ENCODE data around the gene SLC22A3. TPM values are rescaled to one million over a fixed set of nuclear protein-coding genes. Genes with fewer than 3 reads are reported as not detected.

Gene SLC22A3
- total and polyA plus RNA-seq, 5 experiments from 2014 or later = not detected

DNA sequence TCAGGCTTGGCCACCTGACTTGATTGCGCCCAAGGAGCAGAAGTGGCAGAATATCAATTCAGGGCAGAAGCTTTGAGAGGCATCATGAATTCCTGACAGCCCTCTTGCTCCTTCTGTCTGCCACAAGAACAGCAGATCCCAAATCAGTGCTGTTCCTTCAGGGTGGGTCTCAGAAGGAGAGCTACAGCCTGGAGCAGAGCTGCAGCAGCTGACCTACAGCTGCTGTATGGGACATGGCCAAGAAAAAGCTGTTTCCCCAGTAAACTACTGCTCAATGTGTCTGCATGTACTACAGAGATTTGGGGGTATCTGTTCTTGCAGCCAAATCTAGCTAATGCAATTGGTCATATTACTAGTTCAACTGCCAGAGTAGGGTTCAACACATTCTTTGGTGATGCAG, 69.0 kb downstream of the SLC22A3 start:
- H3K27me3 Mint-ChIP-seq = peaks cover 11 to 58% (median 31%) of the 10 kb centered on the region in 5 donors
- ATAC-seq (no peak), DNase-seq (no peak)
- no peak overlapping the region for H3K4me3 Mint-ChIP-seq
- no peak overlapping the region for H3K27ac Mint-ChIP-seq
- POLR2A ChIA-PET = no interaction called here
- H3K4me1 Mint-ChIP-seq = no peaks in the 10 kb centered on the region
- peaks cover 0 to 2% (median 0%) of the 10 kb centered on the region in 9 donors for H3K9me3 Mint-ChIP-seq
- H3K36me3 Mint-ChIP-seq = no peaks in the 10 kb centered on the region

DNA sequence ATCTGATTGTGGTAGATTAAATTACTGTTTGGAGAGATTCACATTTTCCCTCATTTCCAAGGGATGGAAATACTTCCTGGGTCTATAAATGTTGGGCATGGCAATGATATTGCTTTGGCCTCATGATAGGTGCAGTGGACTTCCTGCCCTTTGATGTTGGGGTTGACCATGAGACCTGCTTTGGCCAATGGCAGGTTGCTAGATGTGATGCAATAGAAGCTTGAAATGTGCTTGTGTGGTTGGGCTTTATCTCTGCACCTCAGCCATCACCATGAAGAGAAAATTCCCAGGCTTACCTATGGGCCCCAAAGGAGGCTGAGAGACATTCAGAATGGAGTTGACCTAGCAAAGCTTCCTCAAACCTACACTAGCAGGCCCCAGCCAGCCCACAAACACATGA, 69.4 kb downstream of the SLC22A3 start:
- Mint-ChIP-seq H3K9me3 (peaks cover 0 to 5% (median 2%) of the 10 kb centered on the region in 9 donors), H3K4me3 (no peak overlapping the region), H3K27ac (no peak overlapping the region), H3K4me1 (no peaks in the 10 kb centered on the region), H3K36me3 (no peaks in the 10 kb centered on the region), H3K27me3 (peaks cover 11 to 60% (median 34%) of the 10 kb centered on the region in 5 donors)
- POLR2A ChIA-PET = no interaction called here
- DNase-seq = no peak
- no peak for ATAC-seq

DNA sequence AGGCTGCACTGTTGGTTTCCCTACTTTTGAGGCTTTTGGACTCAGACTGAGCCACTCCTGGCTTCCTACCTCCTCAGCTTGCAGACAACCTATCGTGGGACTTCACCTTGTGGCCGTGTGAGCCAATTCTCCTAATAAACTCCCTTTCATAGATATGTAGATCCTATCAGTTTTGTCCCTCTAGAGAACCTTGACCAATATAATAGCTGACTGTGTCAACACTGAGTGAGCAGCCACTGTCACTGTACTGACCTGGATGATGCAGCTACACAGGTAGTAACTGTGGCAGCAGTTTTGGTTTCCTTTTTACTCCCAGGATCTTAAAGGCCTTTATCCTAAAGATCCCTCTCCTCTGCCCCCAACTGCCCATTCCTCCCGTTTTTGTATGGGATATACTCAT, 70.2 kb downstream of the SLC22A3 start:
- Mint-ChIP-seq H3K36me3 (no peaks in the 10 kb centered on the region), H3K27ac (peak overlapping the region in 1 of 10 donors; percentile 36), H3K27me3 (peaks cover 9 to 60% (median 35%) of the 10 kb centered on the region in 5 donors), H3K4me3 (no peak overlapping the region), H3K9me3 (peaks cover 0 to 7% (median 2%) of the 10 kb centered on the region in 9 donors), H3K4me1 (no peaks in the 10 kb centered on the region)
- DNase-seq (no peak), ATAC-seq (no peak)
- POLR2A ChIA-PET = no interaction called here

DNA sequence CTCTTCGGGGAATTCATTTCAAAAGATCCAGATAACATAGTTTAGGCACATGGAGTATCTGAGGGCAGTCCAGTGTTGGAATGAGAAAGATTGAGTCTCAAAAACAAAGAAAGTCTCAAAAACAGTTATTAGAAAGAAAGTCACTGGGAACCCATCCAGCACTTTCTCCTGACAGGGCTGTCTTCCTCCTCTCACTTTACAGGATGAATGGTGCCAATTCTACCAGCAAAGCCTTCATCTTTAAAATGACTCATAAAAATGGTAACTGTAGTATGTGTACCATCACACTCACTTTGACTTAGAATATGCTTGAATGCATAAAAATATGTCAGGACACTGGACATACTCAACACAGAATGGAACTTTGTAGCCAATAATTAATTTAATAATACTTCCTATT, 71.3 kb downstream of the SLC22A3 start:
- Mint-ChIP-seq H3K36me3 (no peaks in the 10 kb centered on the region), H3K4me3 (no peak overlapping the region), H3K9me3 (peaks cover 0 to 12% (median 2%) of the 10 kb centered on the region in 9 donors), H3K4me1 (no peaks in the 10 kb centered on the region), H3K27me3 (peaks cover 8 to 49% (median 32%) of the 10 kb centered on the region in 5 donors), H3K27ac (no peak overlapping the region)
- no peak for ATAC-seq
- DNase-seq = no peak
- POLR2A ChIA-PET = no interaction called here

DNA sequence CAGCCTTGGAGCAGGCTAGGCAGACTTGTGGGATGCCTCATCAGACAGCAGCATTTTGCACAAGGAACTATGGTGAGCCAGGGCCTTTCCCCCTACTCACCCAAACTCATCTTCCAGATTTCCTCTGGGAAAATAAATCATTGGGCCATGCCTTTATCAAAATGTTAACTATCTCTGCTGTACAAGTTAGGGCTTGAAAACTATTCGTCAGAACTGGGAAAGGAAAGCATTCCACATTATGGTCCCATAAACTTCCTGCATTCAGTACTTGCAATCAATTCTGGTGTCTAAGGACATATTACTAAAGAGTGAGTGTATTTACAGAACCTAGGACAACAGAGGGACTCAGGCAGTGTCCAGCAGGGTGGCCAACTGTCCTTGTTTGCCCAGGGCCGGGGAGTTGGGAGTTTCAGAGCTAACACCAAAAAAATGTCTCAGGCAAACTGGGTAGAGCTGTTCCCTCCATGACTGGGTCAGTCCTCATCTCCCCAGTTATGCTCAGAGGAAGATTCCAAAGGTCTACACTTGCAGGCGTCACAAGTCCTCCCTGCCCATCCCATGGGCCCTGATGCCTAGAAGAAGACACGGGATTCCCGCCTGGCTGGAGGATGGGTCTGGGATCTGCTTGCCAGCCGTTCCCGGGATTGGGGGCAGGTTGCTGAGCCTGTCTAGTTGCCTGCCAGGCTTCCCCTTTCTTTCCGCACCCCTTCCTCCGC, 72.2 kb downstream of the SLC22A3 start:
- ATAC-seq = no peak
- Mint-ChIP-seq H3K27me3 (peaks cover 8 to 40% (median 27%) of the 10 kb centered on the region in 5 donors), H3K9me3 (peaks cover 0 to 12% (median 2%) of the 10 kb centered on the region in 9 donors), H3K4me3 (no peak overlapping the region), H3K4me1 (no peaks in the 10 kb centered on the region), H3K27ac (no peak overlapping the region), H3K36me3 (no peaks in the 10 kb centered on the region)
- POLR2A ChIA-PET = no interaction called here
- no peak for DNase-seq

DNA sequence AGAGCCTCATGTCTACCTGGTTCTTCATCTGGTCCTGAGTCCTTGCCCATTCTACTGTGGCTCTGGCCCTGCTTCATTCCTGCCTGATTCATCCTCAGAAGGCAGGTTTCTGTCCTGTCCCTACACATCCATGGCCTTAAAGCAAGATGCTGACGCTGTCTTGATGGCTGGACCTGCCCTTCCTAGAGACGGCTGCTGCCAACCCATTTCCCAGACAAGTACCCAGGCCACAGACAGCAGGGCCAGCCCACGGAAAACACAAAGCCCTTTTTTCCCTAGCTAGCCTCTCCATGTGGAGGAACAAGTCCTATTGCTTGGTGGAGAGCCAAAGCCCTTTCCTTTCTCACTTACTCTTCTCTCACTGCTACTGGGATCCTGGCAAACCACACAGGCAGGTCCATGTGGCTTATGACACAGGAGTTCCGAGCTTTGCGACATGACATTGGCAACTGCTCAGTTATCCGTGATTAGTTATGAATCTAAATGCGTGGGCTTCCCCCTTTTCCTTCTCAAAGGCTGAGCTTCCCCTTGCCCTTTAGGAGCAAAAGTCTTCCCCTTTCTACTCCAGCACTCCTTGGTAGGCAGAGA, 72.9 kb downstream of the SLC22A3 start:
- H3K36me3 Mint-ChIP-seq = no peaks in the 10 kb centered on the region
- H3K4me3 Mint-ChIP-seq = no peak overlapping the region
- H3K27me3 Mint-ChIP-seq = peaks cover 8 to 35% (median 20%) of the 10 kb centered on the region in 5 donors
- H3K27ac Mint-ChIP-seq = peak overlapping the region in 1 of 10 donors; percentile 33
- peaks cover 0 to 12% (median 2%) of the 10 kb centered on the region in 9 donors for H3K9me3 Mint-ChIP-seq
- DNase-seq (no peak), ATAC-seq (no peak)
- H3K4me1 Mint-ChIP-seq = peaks cover 0 to 1% (median under 1%) of the 10 kb centered on the region in 4 donors
- POLR2A ChIA-PET = no interaction called here

DNA sequence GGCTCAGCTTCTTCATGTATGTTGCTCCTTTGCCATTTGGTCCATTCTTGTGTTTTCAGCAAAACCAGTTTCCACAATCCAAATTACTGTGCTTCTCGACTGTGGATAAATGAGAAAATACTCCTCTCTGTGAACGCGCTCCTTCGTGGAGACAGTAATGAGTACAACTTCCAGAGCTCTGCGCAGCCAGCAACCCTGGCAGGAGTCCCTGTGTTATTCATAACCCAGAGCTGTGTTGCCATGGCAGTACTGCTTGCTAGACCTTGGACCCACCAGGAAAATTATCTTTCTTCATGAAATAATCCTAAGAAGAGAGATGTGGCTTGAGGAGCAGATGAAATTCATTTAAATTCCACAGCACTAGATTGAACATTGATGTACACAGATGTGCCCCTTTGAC, 73.7 kb downstream of the SLC22A3 start:
- H3K4me1 Mint-ChIP-seq = peaks cover 5 to 9% (median 8%) of the 10 kb centered on the region in 4 donors
- ATAC-seq (no peak), DNase-seq (no peak)
- POLR2A ChIA-PET = no interaction called here
- peaks cover 12 to 42% (median 26%) of the 10 kb centered on the region in 5 donors for H3K27me3 Mint-ChIP-seq
- no peak overlapping the region for H3K27ac Mint-ChIP-seq
- H3K9me3 Mint-ChIP-seq = peaks cover 0 to 12% (median 2%) of the 10 kb centered on the region in 9 donors
- no peak overlapping the region for H3K4me3 Mint-ChIP-seq
- no peaks in the 10 kb centered on the region for H3K36me3 Mint-ChIP-seq

DNA sequence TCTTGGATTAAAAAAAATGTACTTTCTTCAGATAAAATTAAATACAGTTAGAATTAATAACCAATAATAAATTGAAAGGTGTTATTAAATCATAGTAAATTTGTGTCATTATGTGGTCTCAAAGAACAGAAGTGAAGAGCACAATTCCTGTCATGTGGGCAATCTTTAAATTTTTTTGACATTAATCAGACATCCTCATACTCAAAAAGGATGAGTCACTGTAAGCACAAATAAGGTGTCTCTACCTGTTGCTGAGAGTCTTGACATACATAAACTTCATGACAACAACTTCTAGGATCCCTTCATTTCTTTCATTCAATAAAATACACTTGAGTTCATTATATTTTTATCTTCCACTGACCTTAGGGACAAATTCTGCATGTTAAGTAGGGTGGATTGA, 76.1 kb downstream of the SLC22A3 start:
- no peak overlapping the region for H3K27ac Mint-ChIP-seq
- POLR2A ChIA-PET = no interaction called here
- H3K9me3 Mint-ChIP-seq = peaks cover 0 to 12% (median 2%) of the 10 kb centered on the region in 9 donors
- H3K27me3 Mint-ChIP-seq = peaks cover 23 to 57% (median 44%) of the 10 kb centered on the region in 5 donors
- no peak for DNase-seq
- ATAC-seq = no peak
- peaks cover 5 to 13% (median 10%) of the 10 kb centered on the region in 4 donors for H3K4me1 Mint-ChIP-seq
- no peak overlapping the region for H3K4me3 Mint-ChIP-seq
- H3K36me3 Mint-ChIP-seq = no peaks in the 10 kb centered on the region

DNA sequence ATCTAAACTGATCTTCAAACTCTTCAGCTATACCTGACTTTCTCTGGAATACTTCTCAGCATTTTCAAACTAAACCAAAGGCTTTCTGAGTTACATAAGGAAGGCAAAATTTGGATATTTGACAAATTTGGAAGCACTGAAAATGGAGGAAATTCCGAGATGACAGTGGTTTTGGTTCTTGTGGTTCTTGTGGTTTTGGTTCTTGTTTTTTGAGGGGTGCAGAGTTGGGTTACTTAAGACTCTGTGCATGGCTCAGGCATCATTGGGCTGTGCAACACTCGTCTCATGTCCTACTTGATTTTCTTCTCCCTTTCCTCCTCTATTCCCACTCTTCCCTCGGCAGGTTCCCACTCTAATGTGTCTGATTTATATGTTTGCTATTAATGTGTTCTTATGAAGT, 78.0 kb downstream of the SLC22A3 start:
- Mint-ChIP-seq H3K4me1 (peaks cover 5 to 13% (median 10%) of the 10 kb centered on the region in 4 donors), H3K27me3 (peaks cover 30 to 68% (median 51%) of the 10 kb centered on the region in 5 donors), H3K27ac (no peak overlapping the region), H3K36me3 (no peaks in the 10 kb centered on the region), H3K4me3 (no peak overlapping the region), H3K9me3 (peaks cover 0 to 12% (median 0%) of the 10 kb centered on the region in 9 donors)
- no peak for DNase-seq
- POLR2A ChIA-PET = no interaction called here
- ATAC-seq = no peak

DNA sequence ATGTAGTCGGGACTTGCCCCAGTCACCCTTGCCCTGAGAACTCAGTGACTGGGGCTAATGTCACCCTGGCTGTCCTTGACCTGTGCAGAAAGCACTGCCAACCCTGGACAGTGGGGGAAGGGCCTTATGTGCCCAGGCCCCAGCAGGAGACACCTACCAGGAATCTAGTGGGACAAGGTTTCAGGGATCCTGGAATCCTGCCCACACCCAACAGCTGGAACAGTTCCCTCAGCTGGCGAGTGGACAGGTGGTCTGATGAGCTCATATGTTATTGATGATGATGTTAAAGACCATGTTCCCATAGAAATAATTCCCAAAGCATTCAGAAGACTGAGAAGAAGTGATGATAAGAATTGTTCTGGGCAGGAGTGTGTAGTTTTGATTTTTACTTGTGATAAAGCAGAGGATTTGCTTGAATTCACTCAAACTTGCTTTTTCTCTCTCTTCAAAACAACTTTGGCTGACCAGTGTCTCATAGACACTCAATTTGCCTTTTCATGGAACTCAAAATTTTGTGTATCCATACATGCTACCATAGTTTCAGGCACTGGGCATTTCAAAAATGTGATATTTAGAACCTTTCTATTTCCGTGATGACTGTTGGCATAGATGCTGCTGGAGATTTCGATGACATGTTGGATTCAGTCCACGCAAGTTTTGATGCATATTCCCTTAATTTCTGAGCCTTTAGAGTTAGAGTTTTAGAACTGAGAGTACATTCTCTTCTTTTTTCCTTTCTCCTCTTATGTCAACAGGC, 79.3 kb downstream of the SLC22A3 start:
- Mint-ChIP-seq H3K4me3 (no peak overlapping the region), H3K27me3 (peaks cover 27 to 63% (median 41%) of the 10 kb centered on the region in 5 donors), H3K4me1 (peaks cover 5 to 13% (median 10%) of the 10 kb centered on the region in 4 donors), H3K27ac (no peak overlapping the region), H3K36me3 (no peaks in the 10 kb centered on the region), H3K9me3 (peaks cover 0 to 7% (median 0%) of the 10 kb centered on the region in 9 donors)
- DNase-seq (no peak), ATAC-seq (no peak)
- POLR2A ChIA-PET = no interaction called here

DNA sequence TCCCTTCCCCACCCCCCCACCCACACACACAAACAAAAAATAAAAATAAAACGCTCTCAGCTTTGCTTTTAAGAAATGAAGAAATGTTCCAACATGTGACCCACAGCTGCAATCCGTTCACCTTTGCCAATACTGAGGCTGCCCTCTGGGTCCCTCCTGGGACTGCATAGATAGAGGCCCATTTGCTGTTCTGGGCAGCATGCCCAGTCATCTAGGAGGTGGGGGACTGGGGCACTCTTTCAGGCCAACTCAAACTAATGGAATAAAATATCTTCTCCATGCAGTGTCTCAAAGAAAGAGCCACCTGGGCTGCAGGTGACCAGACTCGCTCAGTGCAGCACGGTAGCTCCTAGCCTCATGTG, 79.9 kb downstream of the SLC22A3 start:
- Mint-ChIP-seq H3K9me3 (peaks cover 0 to 5% (median 0%) of the 10 kb centered on the region in 9 donors), H3K27ac (no peak overlapping the region), H3K4me3 (no peak overlapping the region), H3K36me3 (no peaks in the 10 kb centered on the region), H3K27me3 (peaks cover 26 to 65% (median 45%) of the 10 kb centered on the region in 5 donors), H3K4me1 (peaks cover 5 to 13% (median 10%) of the 10 kb centered on the region in 4 donors)
- ATAC-seq = no peak
- POLR2A ChIA-PET = no interaction called here
- DNase-seq = no peak

DNA sequence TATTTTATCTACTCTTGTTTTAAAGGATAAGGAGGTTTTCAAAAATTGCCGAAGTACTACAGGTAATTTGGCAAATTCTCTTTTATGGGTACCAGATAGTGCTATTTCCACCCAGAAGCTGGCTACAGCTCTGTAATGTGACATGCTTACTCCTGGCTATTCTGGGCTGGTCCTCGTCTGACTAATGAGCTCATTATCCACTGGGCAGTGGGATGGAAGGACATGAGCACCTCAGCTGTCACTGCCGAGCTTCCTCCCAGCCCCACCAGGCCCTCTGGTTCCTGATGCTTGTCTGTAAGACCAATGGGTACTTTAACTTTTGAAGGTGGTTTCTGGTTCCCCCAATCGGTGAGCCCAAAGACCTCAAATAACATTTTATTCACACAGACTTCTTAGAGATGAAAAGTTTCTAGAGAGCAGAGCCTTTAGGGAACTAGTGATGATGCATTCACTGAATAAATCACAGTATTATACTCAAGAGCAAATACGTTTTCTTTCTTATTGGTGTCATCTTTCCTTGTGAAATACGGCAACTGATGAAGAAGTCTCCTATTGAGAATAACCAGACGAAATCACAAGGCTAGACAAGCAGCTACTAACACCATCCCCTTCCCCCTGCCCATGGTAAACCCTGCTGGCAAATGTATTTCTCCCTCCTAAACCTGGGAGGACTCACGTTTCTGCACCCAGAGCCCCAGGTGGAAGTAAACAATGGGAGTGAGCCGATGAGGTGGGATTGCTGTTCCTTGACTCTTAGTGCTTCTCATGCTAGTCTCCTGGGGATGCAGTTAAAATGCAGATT, 80.8 kb downstream of the SLC22A3 start:
- POLR2A ChIA-PET = no interaction called here
- Mint-ChIP-seq H3K9me3 (no peaks in the 10 kb centered on the region), H3K4me1 (peaks cover 5 to 13% (median 10%) of the 10 kb centered on the region in 4 donors), H3K4me3 (no peak overlapping the region), H3K27me3 (peaks cover 26 to 65% (median 42%) of the 10 kb centered on the region in 5 donors), H3K27ac (no peak overlapping the region), H3K36me3 (no peaks in the 10 kb centered on the region)
- DNase-seq (no peak), ATAC-seq (no peak)

All from naive thymus-derived CD8-positive, alpha-beta T cell (primary cell).